ENCODE measurements around the gene MBD3L1.

MBD3L1 gene

GRCh38 chr19:8881512-8881911 lies 49.3 kb downstream of the MBD3L1 start:
- no peak for DNase-seq (ENCODE audit: low read depth)

- DNase-seq (ENCODE audit: low read depth): no peak
These were observed 52.2 kb downstream of the MBD3L1 start for GRCh38 chr19:8884416-8884815.

GRCh38 chr19:8887364-8887763 lies 55.2 kb downstream of the MBD3L1 start:
- no peak for DNase-seq (ENCODE audit: low read depth)

- no peak for DNase-seq (ENCODE audit: low read depth)
These were observed 58.1 kb downstream of the MBD3L1 start for GRCh38 chr19:8890260-8890659.

Measured in HS-5 (cell line).